ENCODE data around the gene IPPK. TPM values are rescaled to one million over a fixed set of nuclear protein-coding genes. Genes with fewer than 3 reads are reported as not detected.

The IPPK gene
- total and polyA plus RNA-seq, 2 donors (not counting 1 experiment from before 2014, with no cell fraction given) = 11.1 to 16.4 TPM

DNA sequence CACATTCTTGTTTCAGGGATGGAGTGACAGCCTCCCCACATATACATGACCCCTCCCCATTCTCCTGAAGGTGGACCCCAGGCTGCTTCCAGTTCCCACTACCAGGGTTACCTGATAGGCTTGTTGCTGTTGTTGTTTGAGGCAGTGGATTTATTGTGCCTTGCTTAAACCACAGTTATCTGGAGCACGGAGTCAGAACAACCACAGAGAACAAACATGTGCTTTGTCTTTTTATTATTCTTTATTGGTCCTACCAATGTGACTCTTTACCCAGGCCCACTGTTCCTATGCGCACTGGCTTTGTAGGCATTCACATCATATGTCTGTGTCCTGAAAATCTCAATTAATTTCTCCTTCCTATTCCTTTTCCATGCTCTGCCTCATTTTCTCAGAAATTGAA lies 41.2 kb upstream of the IPPK start:
- Histone ChIP-seq H3K4me3 (replicated peaks in 1 of 4; ENCODE audit: control extremely low read depth in 1 of 4, insufficient read depth in 1 of 4, low read depth in 3 of 4, low read length in 4 of 4) (no peak overlapping the region), H3K79me2 (ENCODE audit: control insufficient read depth, insufficient read depth, low read length) (no peaks in the 10 kb centered on the region), H3K27ac (ENCODE audit: insufficient read depth, low read length) (no peak overlapping the region), H4K20me1 (ENCODE audit: control insufficient read depth, extremely low read depth, insufficient read depth, low read length) (no peaks in the 10 kb centered on the region), H3K9ac (ENCODE audit: insufficient read depth, low read length) (no peak overlapping the region), H3K4me2 (ENCODE audit: extremely low read depth, insufficient read depth, low read length) (no peak overlapping the region), H2AFZ (ENCODE audit: low read length) (no peak overlapping the region), H3K9me3 (ENCODE audit: control insufficient read depth, insufficient read depth, low read depth, low read length) (no peaks in the 10 kb centered on the region), H3K27me3 (ENCODE audit: control insufficient read depth, insufficient read depth, low read length) (no peaks in the 10 kb centered on the region), H3K36me3 (ENCODE audit: control insufficient read depth, insufficient read depth, low read length) (peaks cover 12% of the 10 kb centered on the region), H3K4me1 (ENCODE audit: control insufficient read depth, extremely low read depth, insufficient read depth, low read length) (no peaks in the 10 kb centered on the region)
- DNase-seq (ENCODE audit: low read depth in 2 of 2) = no peak
- TF ChIP-seq, protein P1, sequence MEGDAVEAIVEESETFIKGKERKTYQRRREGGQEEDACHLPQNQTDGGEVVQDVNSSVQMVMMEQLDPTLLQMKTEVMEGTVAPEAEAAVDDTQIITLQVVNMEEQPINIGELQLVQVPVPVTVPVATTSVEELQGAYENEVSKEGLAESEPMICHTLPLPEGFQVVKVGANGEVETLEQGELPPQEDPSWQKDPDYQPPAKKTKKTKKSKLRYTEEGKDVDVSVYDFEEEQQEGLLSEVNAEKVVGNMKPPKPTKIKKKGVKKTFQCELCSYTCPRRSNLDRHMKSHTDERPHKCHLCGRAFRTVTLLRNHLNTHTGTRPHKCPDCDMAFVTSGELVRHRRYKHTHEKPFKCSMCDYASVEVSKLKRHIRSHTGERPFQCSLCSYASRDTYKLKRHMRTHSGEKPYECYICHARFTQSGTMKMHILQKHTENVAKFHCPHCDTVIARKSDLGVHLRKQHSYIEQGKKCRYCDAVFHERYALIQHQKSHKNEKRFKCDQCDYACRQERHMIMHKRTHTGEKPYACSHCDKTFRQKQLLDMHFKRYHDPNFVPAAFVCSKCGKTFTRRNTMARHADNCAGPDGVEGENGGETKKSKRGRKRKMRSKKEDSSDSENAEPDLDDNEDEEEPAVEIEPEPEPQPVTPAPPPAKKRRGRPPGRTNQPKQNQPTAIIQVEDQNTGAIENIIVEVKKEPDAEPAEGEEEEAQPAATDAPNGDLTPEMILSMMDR (conservative IDR thresholded peaks at IDR 0.05 in 1 of 2, IDR thresholded peaks at IDR 0.05 in 1 of 2; ENCODE audit: low read depth in 1 of 2, low read length in 2 of 2) = no peak
- TF ChIP-seq EZH2 (IDR thresholded peaks at IDR 0.05; ENCODE audit: low read length, missing control alignments) = no peak

DNA sequence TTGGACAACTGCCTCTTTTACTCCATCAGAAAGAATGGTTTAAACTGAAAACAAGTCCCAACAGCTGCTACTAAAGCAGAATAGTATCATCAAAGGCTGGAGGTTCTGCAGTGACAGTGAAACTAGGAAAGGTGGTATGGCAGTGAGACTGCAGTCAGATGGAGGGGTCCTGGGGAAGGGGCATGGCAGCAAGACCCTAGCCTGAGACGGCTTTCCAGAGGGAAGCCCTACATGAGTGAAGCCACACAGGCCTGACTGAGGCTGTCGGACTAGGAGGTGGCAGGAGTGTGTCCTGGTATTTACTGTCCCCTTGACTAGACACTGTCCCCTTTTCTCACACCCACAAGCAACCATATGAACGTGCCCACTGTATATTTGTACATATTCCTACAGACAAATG lies 40.4 kb upstream of the IPPK start:
- no peak overlapping the region for H3K4me3 ChIP-seq (replicated peaks in 1 of 4; ENCODE audit: control extremely low read depth in 1 of 4, insufficient read depth in 1 of 4, low read depth in 3 of 4, low read length in 4 of 4)
- H3K27me3 ChIP-seq (ENCODE audit: control insufficient read depth, insufficient read depth, low read length) = no peaks in the 10 kb centered on the region
- H3K9me3 ChIP-seq (ENCODE audit: control insufficient read depth, insufficient read depth, low read depth, low read length) = no peaks in the 10 kb centered on the region
- no peaks in the 10 kb centered on the region for H3K4me1 ChIP-seq (ENCODE audit: control insufficient read depth, extremely low read depth, insufficient read depth, low read length)
- no peak overlapping the region for H3K9ac ChIP-seq (ENCODE audit: insufficient read depth, low read length)
- TF ChIP-seq EZH2 (IDR thresholded peaks at IDR 0.05; ENCODE audit: low read length, missing control alignments) = no peak
- TF ChIP-seq, protein P1 (conservative IDR thresholded peaks at IDR 0.05 in 1 of 2, IDR thresholded peaks at IDR 0.05 in 1 of 2; ENCODE audit: low read depth in 1 of 2, low read length in 2 of 2) = no peak
- H3K27ac ChIP-seq (ENCODE audit: insufficient read depth, low read length) = no peak overlapping the region
- no peak overlapping the region for H3K4me2 ChIP-seq (ENCODE audit: extremely low read depth, insufficient read depth, low read length)
- no peaks in the 10 kb centered on the region for H3K79me2 ChIP-seq (ENCODE audit: control insufficient read depth, insufficient read depth, low read length)
- DNase-seq (ENCODE audit: low read depth in 2 of 2) = no peak
- H2AFZ ChIP-seq (ENCODE audit: low read length) = no peak overlapping the region
- peaks cover 10% of the 10 kb centered on the region for H3K36me3 ChIP-seq (ENCODE audit: control insufficient read depth, insufficient read depth, low read length)
- H4K20me1 ChIP-seq (ENCODE audit: control insufficient read depth, extremely low read depth, insufficient read depth, low read length) = no peaks in the 10 kb centered on the region

DNA sequence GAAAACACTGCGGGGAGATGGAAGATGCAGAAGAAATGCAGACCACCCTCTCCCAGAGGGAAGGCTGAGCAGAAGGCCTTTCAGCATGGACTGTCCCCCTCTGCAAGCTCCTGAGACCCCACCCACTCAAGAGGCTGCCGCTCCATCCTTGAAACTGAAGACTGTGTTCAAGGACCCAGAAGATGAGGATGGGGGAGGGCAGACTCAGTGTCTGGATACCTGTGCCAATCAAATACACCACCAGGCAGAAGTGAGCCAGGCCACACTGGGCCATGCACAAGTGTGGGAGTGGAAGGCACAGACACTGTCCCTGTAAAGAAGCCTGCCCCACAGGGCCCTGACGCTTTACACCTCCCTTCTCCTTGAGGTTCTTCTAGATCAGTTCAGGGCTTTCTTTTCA lies 40.0 kb upstream of the IPPK start:
- Histone ChIP-seq H3K36me3 (ENCODE audit: control insufficient read depth, insufficient read depth, low read length) (peaks cover 8% of the 10 kb centered on the region), H3K9ac (ENCODE audit: insufficient read depth, low read length) (no peak overlapping the region), H3K4me2 (ENCODE audit: extremely low read depth, insufficient read depth, low read length) (no peak overlapping the region), H2AFZ (ENCODE audit: low read length) (no peak overlapping the region), H3K27ac (ENCODE audit: insufficient read depth, low read length) (no peak overlapping the region), H3K79me2 (ENCODE audit: control insufficient read depth, insufficient read depth, low read length) (no peaks in the 10 kb centered on the region), H3K4me3 (replicated peaks in 1 of 4; ENCODE audit: control extremely low read depth in 1 of 4, insufficient read depth in 1 of 4, low read depth in 3 of 4, low read length in 4 of 4) (no peak overlapping the region), H3K27me3 (ENCODE audit: control insufficient read depth, insufficient read depth, low read length) (no peaks in the 10 kb centered on the region), H3K9me3 (ENCODE audit: control insufficient read depth, insufficient read depth, low read depth, low read length) (no peaks in the 10 kb centered on the region), H4K20me1 (ENCODE audit: control insufficient read depth, extremely low read depth, insufficient read depth, low read length) (no peaks in the 10 kb centered on the region), H3K4me1 (ENCODE audit: control insufficient read depth, extremely low read depth, insufficient read depth, low read length) (no peaks in the 10 kb centered on the region)
- no peak for TF ChIP-seq EZH2 (IDR thresholded peaks at IDR 0.05; ENCODE audit: low read length, missing control alignments)
- DNase-seq (ENCODE audit: low read depth in 2 of 2) = no peak

All from fibroblast of lung (primary cell).